IMR-90 (cell line): ENCODE results near the gene KIFBP. TPM values are rescaled to one million over a fixed set of nuclear protein-coding genes. Genes with fewer than 3 reads are reported as not detected.

Experiments
- ATAC-seq: fragments of 200-7000 bp; cut with Tn5 transposase; 2 replicates; pipeline ENCODE4 v1.9.1; 2020; ENCODE audit warnings: low read depth, mild to moderate bottlenecking, moderate library complexity
- BruUV-seq: library from RNA; stranded (reverse); fragments of 400-500 nt; replicated peaks from 2 replicates; lab custom pipeline; 2021; lab: Mats Ljungman, UMichigan
- CTCF ChIA-PET: fragments of 300-600 bp; formaldehyde crosslinking; extraction: SDS; loops from one replicate; lab custom pipeline; 2021; ENCODE audit warnings: antibody characterized with exemption; lab: Yijun Ruan, JAX
- POLR2A ChIA-PET: fragments of 300-600 bp; sonication (Branson Sonifier 250); formaldehyde crosslinking; loops from one replicate; lab custom pipeline; 2022; ENCODE audit warnings: antibody characterized with exemption; ENCODE audit not compliant: unreplicated experiment; lab: Charles Lee
- DNase-seq: peaks from one replicate; pipeline ENCODE4 v3.0.0; 2013
- H2AFZ ChIP-seq: replicated peaks from 2 replicates; pipeline ENCODE3; 2013; ENCODE audit warnings: low read length, mild to moderate bottlenecking; ENCODE audit not compliant: poor library complexity
- H2AK5ac ChIP-seq: 2 replicates; pipeline ENCODE4 v1.6.1; 2013; ENCODE audit warnings: low read depth, low read length, inconsistent platforms
- H2AK9ac ChIP-seq: replicated peaks from 2 replicates; pipeline ENCODE3; 2013; ENCODE audit warnings: mild to moderate bottlenecking, low read depth, low read length, moderate library complexity; ENCODE audit not compliant: poor library complexity
- H2BK120ac ChIP-seq: 2 replicates; pipeline ENCODE4 v1.6.1; 2013; ENCODE audit warnings: low read depth, low read length, inconsistent platforms
- H2BK15ac ChIP-seq: 3 replicates; pipeline ENCODE4 v1.6.1; 2013; ENCODE audit warnings: low read depth, low read length, inconsistent platforms
- H2BK20ac ChIP-seq: 2 replicates; pipeline ENCODE4 v1.6.1; 2013; ENCODE audit warnings: low read depth, mild to moderate bottlenecking, inconsistent platforms, low read length, moderate library complexity
- H2BK5ac ChIP-seq: 2 replicates; pipeline ENCODE4 v1.6.1; 2013; ENCODE audit warnings: mild to moderate bottlenecking, low read depth, low read length, inconsistent platforms; ENCODE audit not compliant: poor library complexity, severe bottlenecking
- H3K14ac ChIP-seq: replicated peaks from 2 replicates; pipeline ENCODE4 v1.6.1; 2013; ENCODE audit warnings: low read depth, low read length, inconsistent platforms
- H3K18ac ChIP-seq: 2 replicates; pipeline ENCODE4 v1.6.1; 2013; ENCODE audit warnings: low read depth, low read length, control low read depth
- H3K23ac ChIP-seq: 2 replicates; pipeline ENCODE4 v1.6.1; 2013; ENCODE audit warnings: low read depth, low read length, inconsistent platforms
- H3K27ac ChIP-seq: 2 replicates; pipeline ENCODE4 v1.5.1; 2013; ENCODE audit warnings: mild to moderate bottlenecking, control low read depth, low read length; ENCODE audit not compliant: insufficient read depth
- H3K27me3 ChIP-seq: 2 replicates; pipeline ENCODE4 v1.6.1; 2013; ENCODE audit warnings: low read length; ENCODE audit not compliant: control insufficient read depth, insufficient read depth
- H3K36me3 ChIP-seq: 2 replicates; pipeline ENCODE4 v1.6.1; 2013; ENCODE audit warnings: low read length, mixed read lengths; ENCODE audit not compliant: control insufficient read depth, insufficient read depth
- H3K4ac ChIP-seq: 2 replicates; pipeline ENCODE4 v1.6.1; 2013; ENCODE audit warnings: low read depth, low read length, inconsistent platforms
- H3K4me1 ChIP-seq: 2 replicates; pipeline ENCODE4 v1.6.1; 2013; ENCODE audit warnings: low read length, mixed read lengths; ENCODE audit not compliant: control insufficient read depth, insufficient read depth
- H3K4me2 ChIP-seq: 2 replicates; pipeline ENCODE4 v1.6.1; 2013; ENCODE audit warnings: low read depth, mild to moderate bottlenecking, control low read depth, low read length, moderate library complexity
- H3K4me3 ChIP-seq: 2 replicates; pipeline ENCODE4 v1.5.1; 2013; ENCODE audit warnings: low read depth, mild to moderate bottlenecking, control low read depth, low read length, moderate library complexity; ENCODE audit not compliant: insufficient read depth
- H3K56ac ChIP-seq: 2 replicates; pipeline ENCODE4 v1.6.1; 2013; ENCODE audit warnings: low read length, inconsistent platforms; ENCODE audit not compliant: insufficient read depth; ENCODE audit errors: extremely low read depth
- H3K79me1 ChIP-seq, 2 experiments: 2 replicates each; pipeline ENCODE4 v1.6.1; 2013; ENCODE audit warnings: low read length in 2 of 2, inconsistent platforms in 1 of 2, low read depth in 1 of 2
- H3K9ac ChIP-seq: 2 replicates; pipeline ENCODE4 v1.6.1; 2013; ENCODE audit warnings: low read depth, low read length, control low read depth
- H3K9me1 ChIP-seq: 2 replicates; pipeline ENCODE4 v1.6.1; 2013; ENCODE audit warnings: low read length, inconsistent platforms; ENCODE audit not compliant: insufficient read depth
- H3K9me3 ChIP-seq: 2 replicates; pipeline ENCODE4 v1.6.1; 2013; ENCODE audit warnings: low read length; ENCODE audit not compliant: control insufficient read depth, insufficient read depth
- H4K20me1 ChIP-seq: 2 replicates; pipeline ENCODE4 v1.6.1; 2013; ENCODE audit warnings: low read length, inconsistent platforms; ENCODE audit not compliant: insufficient read depth
- H4K5ac ChIP-seq: 2 replicates; pipeline ENCODE4 v1.6.1; 2013; ENCODE audit warnings: mild to moderate bottlenecking, low read depth, low read length, control low read depth
- H4K8ac ChIP-seq, 2 experiments: 2 replicates each; pipeline ENCODE4 v1.6.1; 2013; ENCODE audit warnings: low read depth in 2 of 2, low read length in 2 of 2, control low read depth in 1 of 2, inconsistent platforms in 1 of 2
- H4K91ac ChIP-seq: 2 replicates; pipeline ENCODE4 v1.6.1; 2013; ENCODE audit warnings: low read depth, low read length, inconsistent platforms; ENCODE audit not compliant: insufficient read depth
- CHD1 ChIP-seq: IDR thresholded peaks from 2 replicates; pipeline ENCODE4 v1.6.1; 2012; ENCODE audit warnings: low read depth, low read length, improper control_type of control experiment
- CTCF ChIP-seq: conservative IDR thresholded peaks from 2 replicates; pipeline ENCODE4 v1.5.1; 2012; ENCODE audit warnings: mild to moderate bottlenecking, low read depth, low read length, improper control_type of control experiment
- FOS ChIP-seq: fragments of 150-350 bp; IDR thresholded peaks from 2 replicates; pipeline ENCODE4 v1.6.1; 2016; ENCODE audit warnings: low read depth, low read length
- MAFK ChIP-seq: IDR thresholded peaks from 2 replicates; pipeline ENCODE4 v1.6.1; 2012; ENCODE audit warnings: low read depth, low read length, improper control_type of control experiment
- MAZ ChIP-seq: IDR thresholded peaks from 2 replicates; pipeline ENCODE4 v1.6.1; 2012; ENCODE audit warnings: low read depth, mild to moderate bottlenecking, low read length, improper control_type of control experiment, moderate library complexity, borderline replicate concordance
- NFE2L2 ChIP-seq: fragments of 150-350 bp; IDR thresholded peaks from 2 replicates; pipeline ENCODE4 v1.6.1; 2016; ENCODE audit warnings: low read depth, mild to moderate bottlenecking, low read length
- SMC3 ChIP-seq: fragments of 150-350 bp; IDR thresholded peaks from 2 replicates; pipeline ENCODE4 v1.6.1; 2016; ENCODE audit warnings: low read depth, mild to moderate bottlenecking, antibody characterized with exemption, low read length, moderate library complexity
- WGBS, 2 experiments: methylation state at CpG; one replicate each; pipeline versions ENCODE4 v1.1.5 to v1.1.7; 2013; ENCODE audit warnings: missing lambda C conversion rate in 2 of 2; ENCODE audit not compliant: insufficient read length in 1 of 2; ENCODE audit errors: extremely low coverage in 2 of 2; 5-methylcytosine and 5-hydroxymethylcytosine counted together
- dilution Hi-C: fragments of 300-500 bp; cut with HindIII; formaldehyde crosslinking; loops from one replicate; pipeline ENCODE4 v1.14.3; 2018; ENCODE audit warnings: low sequenced_read_pairs; ENCODE audit not compliant: unreplicated experiment
- in situ Hi-C: fragments of 300-500 bp; cut with MboI; formaldehyde crosslinking; loops from 3 replicates; pipeline ENCODE4 v1.14.3; 2019; ENCODE audit warnings: low sequenced_read_pairs, inconsistent platforms, mixed read lengths
- intact Hi-C: fragments of 100-400 bp; cut with micrococcal nuclease; formaldehyde crosslinking; loops from 2 replicates; pipeline ENCODE4 v1.10.0; 2022
- polyA plus RNA-seq, 3 experiments: library from polyadenylated mRNA; depleted of rRNA; stranded (reverse); fragments of >200 nt; gene quantifications; 2 replicates each; pipeline ENCODE4 v1.2.3, GENCODE V29; 2012; ENCODE audit warnings: low replicate concordance in 1 of 3
- total RNA-seq: library from RNA; depleted of rRNA; stranded (reverse); fragments of >200 nt; gene quantifications from 2 replicates; pipeline ENCODE4 v1.2.3, GENCODE V29; 2012
- TF ChIP-seq, protein P1 (sequence below): fragments of 150-350 bp; IDR thresholded peaks from 2 replicates; pipeline ENCODE4 v1.6.1; 2017; ENCODE audit warnings: mild to moderate bottlenecking, antibody characterized with exemption, low read length, low read depth
- TF ChIP-seq, protein P2 (sequence below): fragments of 150-350 bp; IDR thresholded peaks from 2 replicates; pipeline ENCODE4 v1.6.1; 2016; ENCODE audit warnings: low read depth, mild to moderate bottlenecking, low read length, moderate library complexity, borderline replicate concordance

The KIFBP gene
- total and polyA plus RNA-seq, 2 of the 4 experiments (the other 2 are of a cell fraction) = 30.6 to 51.3 TPM

DNA sequence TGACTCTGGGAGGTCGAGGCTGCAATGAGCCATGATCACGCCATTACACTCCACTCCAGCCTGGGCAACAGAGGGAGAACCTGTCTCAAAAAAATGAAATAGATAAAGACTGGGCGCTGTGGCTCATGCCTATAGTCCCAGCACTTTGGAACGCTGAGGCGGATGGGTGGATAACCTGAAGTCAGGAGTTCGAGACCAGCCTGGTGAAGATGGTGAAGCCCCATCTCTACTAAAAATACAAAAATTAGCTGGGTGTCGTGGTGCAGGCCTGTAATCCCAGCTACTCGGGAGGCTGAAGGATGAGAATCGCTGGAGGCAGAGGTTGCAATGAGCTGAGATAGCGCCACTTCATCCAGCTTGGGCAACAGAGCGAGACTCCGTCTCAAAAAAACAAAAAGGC is 33.7 kb upstream of the KIFBP start:
- Histone ChIP-seq H2BK120ac (no peak overlapping the region), H4K91ac (no peak overlapping the region), H2AFZ (no peak overlapping the region), H2AK9ac (no peak overlapping the region), H3K56ac (no peak overlapping the region), H3K18ac (no peak overlapping the region), H3K4me1 (peaks cover 3% of the 10 kb centered on the region), H4K8ac (peak overlapping the region; percentile 50 to 52; a peak in 2 of 4 replicates), H3K14ac (no peak overlapping the region), H2AK5ac (0 out of 2 replicates have a peak overlapping the region, but pooled peaks have one; percentile 11), H3K27ac (no peak overlapping the region), H3K9me1 (no peaks in the 10 kb centered on the region), H4K20me1 (peaks cover 29% of the 10 kb centered on the region), H2BK5ac (no peak overlapping the region), H3K79me1 (peaks cover 0 to 26% of the 10 kb centered on the region in 2 experiments; a peak in 3 of 4 replicates), H2BK20ac (no peak overlapping the region), H3K27me3 (no peaks in the 10 kb centered on the region), H3K9me3 (no peaks in the 10 kb centered on the region), H4K5ac (no peak overlapping the region), H3K4me3 (no peak overlapping the region), H3K4ac (no peak overlapping the region), H3K4me2 (no peak overlapping the region), H3K9ac (no peak overlapping the region), H3K36me3 (peaks cover 8% of the 10 kb centered on the region), H3K23ac (no peak overlapping the region), H2BK15ac (no peak overlapping the region)
- ChIA-PET CTCF (interaction anchor here (0.9 to 1.3 kb wide), 2 partner anchors 30 to 41 kb away, joined by 4 read pairs; no protein-coding TSS in a partner anchor), POLR2A (no interaction called here)
- in situ Hi-C loops (no loop called here), intact Hi-C loops (no loop called here), dilution Hi-C loops (no loop called here)
- TF ChIP-seq, protein P1, sequence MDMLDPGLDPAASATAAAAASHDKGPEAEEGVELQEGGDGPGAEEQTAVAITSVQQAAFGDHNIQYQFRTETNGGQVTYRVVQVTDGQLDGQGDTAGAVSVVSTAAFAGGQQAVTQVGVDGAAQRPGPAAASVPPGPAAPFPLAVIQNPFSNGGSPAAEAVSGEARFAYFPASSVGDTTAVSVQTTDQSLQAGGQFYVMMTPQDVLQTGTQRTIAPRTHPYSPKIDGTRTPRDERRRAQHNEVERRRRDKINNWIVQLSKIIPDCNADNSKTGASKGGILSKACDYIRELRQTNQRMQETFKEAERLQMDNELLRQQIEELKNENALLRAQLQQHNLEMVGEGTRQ = no peak
- TF ChIP-seq MAFK = no peak
- no peak for TF ChIP-seq CTCF
- TF ChIP-seq MAZ = no peak
- no peak for TF ChIP-seq FOS
- TF ChIP-seq SMC3 = no peak
- TF ChIP-seq, protein P2, sequence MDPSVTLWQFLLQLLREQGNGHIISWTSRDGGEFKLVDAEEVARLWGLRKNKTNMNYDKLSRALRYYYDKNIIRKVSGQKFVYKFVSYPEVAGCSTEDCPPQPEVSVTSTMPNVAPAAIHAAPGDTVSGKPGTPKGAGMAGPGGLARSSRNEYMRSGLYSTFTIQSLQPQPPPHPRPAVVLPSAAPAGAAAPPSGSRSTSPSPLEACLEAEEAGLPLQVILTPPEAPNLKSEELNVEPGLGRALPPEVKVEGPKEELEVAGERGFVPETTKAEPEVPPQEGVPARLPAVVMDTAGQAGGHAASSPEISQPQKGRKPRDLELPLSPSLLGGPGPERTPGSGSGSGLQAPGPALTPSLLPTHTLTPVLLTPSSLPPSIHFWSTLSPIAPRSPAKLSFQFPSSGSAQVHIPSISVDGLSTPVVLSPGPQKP = no peak
- no peak for TF ChIP-seq CHD1
- no peak for TF ChIP-seq NFE2L2
- BruUV-seq = no TSS peak
- no peak for DNase-seq
- ATAC-seq = no peak
- no CpG with 5 or more reads among the region's 12 CpGs for WGBS, 2 experiments
